ENCODE data around the gene PACSIN1. TPM values are rescaled to one million over a fixed set of nuclear protein-coding genes. Genes with fewer than 3 reads are reported as not detected.

The PACSIN1 gene
- total RNA-seq, 4 donors from 2014 or later, result 1.2 TPM; not detected in 2

DNA sequence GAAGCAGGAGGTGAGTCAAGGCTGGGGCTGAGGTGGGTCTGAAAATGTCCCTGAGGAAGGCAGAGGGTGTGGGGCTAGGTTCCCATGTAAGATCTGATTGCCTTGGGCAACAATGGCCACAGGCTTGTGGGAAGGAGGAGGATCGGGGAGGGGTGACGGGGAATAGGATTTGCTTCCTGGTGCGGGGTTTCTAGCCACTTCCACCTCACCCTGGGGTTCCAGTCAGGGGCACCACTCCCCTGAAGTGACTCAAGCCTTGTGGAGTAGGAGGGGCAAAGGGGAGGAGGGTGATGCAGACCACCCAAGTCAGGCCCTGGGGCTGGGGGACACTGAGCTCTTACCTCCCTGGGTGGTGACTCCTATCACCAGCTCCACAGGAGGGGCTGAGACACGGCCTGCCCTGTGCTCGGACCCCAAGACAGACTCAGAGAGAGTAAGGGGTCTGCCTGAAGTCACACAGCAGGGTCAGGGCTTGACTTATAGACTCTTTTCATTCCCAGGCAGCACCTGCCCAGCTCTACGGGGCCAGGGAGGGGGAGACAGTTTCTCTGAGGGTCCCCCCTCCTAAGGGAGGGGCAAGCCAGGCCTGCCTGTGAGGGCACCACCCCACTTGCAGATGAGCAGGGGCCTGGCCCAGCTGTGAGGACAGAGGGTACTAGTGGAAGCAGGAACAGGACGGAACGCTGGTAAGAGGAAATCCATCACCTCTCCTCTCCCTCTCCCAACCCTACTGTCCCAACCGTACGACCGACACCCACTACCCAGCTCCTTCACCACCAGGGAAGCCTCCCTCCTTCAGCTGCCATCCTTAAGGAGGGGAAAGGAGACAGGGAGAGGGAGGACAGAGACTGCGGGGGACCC lies 102.7 kb downstream of the PACSIN1 start:
- TF ChIP-seq, protein P1, sequence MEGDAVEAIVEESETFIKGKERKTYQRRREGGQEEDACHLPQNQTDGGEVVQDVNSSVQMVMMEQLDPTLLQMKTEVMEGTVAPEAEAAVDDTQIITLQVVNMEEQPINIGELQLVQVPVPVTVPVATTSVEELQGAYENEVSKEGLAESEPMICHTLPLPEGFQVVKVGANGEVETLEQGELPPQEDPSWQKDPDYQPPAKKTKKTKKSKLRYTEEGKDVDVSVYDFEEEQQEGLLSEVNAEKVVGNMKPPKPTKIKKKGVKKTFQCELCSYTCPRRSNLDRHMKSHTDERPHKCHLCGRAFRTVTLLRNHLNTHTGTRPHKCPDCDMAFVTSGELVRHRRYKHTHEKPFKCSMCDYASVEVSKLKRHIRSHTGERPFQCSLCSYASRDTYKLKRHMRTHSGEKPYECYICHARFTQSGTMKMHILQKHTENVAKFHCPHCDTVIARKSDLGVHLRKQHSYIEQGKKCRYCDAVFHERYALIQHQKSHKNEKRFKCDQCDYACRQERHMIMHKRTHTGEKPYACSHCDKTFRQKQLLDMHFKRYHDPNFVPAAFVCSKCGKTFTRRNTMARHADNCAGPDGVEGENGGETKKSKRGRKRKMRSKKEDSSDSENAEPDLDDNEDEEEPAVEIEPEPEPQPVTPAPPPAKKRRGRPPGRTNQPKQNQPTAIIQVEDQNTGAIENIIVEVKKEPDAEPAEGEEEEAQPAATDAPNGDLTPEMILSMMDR (IDR thresholded peaks at IDR 0.05), result no peak
- no peak for TF ChIP-seq POLR2AphosphoS5 (IDR thresholded peaks at IDR 0.05)
- no peak for TF ChIP-seq POLR2A (IDR thresholded peaks at IDR 0.05)
- no peak for TF ChIP-seq EP300 (IDR thresholded peaks at IDR 0.05)

DNA sequence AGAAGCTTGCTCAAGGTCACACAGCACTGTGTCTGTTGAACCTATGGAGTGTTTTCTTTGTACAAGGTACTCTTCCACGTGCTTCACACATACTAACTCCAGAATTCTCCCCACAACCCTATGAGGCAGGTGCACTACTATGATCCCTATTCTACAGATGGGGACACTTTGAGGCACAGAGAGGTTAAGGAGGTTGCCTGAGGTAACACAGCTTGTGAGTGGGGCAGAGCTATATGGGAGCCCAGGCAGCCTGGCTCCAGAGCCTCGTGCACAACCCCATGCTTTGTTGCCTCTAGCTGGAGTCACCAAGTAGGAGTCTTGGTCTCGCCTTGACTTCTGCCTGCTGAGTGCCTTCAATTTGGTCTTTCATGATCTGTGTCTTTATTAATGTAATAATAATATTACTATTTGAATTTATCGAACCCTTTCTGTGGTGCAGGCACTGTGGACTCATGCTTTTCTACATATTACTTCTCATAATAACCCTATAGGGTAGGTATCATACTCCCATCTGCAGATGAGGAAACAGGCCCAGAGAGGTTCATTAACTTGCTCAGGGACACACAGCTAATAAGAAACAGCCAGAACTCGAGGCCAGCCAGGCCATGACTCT lies 103.6 kb downstream of the PACSIN1 start:
- H3K27me3 ChIP-seq, result peaks cover 78% of the 10 kb centered on the region
- 80 to 90% methylated on average over 1 to 3 of the region's 5 CpGs for WGBS, 2 donors (ENCODE audit: low coverage in 1 of 2)
- H3K4me3 ChIP-seq, result no peak overlapping the region
- no peak for ATAC-seq
- H3K4me1 ChIP-seq, result no peaks in the 10 kb centered on the region
- no peak for TF ChIP-seq POLR2AphosphoS5 (IDR thresholded peaks at IDR 0.05)
- TF ChIP-seq EP300 (IDR thresholded peaks at IDR 0.05), result no peak
- no peak for TF ChIP-seq POLR2A (IDR thresholded peaks at IDR 0.05)
- TF ChIP-seq, protein P1 (IDR thresholded peaks at IDR 0.05), result no peak
- no peaks in the 10 kb centered on the region for H3K36me3 ChIP-seq
- no peaks in the 10 kb centered on the region for H3K9me3 ChIP-seq
- H3K27ac ChIP-seq, result no peak overlapping the region

More for the DNA sequence above, 102.7 kb downstream of the PACSIN1 start:
- Histone ChIP-seq H3K27ac (no peak overlapping the region), H3K4me1 (no peaks in the 10 kb centered on the region), H3K9me3 (no peaks in the 10 kb centered on the region), H3K27me3 (peaks cover 87% of the 10 kb centered on the region), H3K36me3 (no peaks in the 10 kb centered on the region), H3K4me3 (no peak overlapping the region)
- 40 to 69% methylated on average over 1 to 5 of the region's 12 CpGs for WGBS, 2 donors (ENCODE audit: low coverage in 1 of 2)
- no peak for ATAC-seq

DNA sequence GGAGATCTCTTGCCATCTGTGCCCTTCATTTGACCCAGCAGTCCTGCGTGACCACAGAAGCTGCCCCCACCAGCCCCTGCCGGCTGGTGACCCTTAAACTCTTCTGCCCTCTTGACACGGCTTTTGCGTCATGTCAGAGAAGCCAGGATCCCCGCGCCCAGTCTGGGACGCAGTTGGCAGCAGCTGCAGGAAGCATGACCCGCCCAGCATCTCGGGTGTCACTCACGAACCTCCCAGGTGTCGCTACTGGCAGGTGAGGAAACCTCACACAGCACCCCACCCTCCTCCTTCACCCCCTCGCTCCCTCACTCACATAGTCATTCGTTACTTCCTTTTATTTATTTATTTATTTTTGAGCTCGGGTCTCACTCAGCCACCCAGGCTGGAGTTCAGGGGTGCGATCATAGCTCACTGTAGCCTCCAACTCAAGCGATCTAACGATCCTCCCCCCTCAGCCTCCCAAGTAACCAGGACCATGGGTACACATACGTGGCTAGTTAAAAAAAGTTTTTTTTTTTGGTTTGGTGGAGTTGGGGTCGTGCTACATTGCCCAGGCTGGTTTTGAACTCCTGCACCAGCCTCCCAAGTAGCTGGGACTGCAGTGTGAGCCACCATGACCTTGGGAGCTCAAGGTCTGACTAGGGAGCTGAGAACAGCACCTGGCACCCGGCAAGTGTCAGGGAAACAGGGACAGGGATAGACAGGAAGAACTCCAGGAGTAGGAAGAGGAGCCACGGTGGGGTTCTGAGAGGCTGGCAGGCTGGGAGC lies 104.4 kb downstream of the PACSIN1 start:
- WGBS, 2 donors (ENCODE audit: low coverage in 1 of 2), result 66 to 76% methylated on average over 9 to 13 of the region's 21 CpGs
- ATAC-seq, result no peak
- Histone ChIP-seq H3K9me3 (no peaks in the 10 kb centered on the region), H3K36me3 (no peaks in the 10 kb centered on the region), H3K4me3 (no peak overlapping the region), H3K27me3 (peaks cover 71% of the 10 kb centered on the region), H3K27ac (no peak overlapping the region), H3K4me1 (no peaks in the 10 kb centered on the region)
- TF ChIP-seq EP300 (IDR thresholded peaks at IDR 0.05) (no peak), POLR2AphosphoS5 (IDR thresholded peaks at IDR 0.05) (no peak), POLR2A (IDR thresholded peaks at IDR 0.05) (no peak)
- TF ChIP-seq, protein P1 (IDR thresholded peaks at IDR 0.05), result no peak

DNA sequence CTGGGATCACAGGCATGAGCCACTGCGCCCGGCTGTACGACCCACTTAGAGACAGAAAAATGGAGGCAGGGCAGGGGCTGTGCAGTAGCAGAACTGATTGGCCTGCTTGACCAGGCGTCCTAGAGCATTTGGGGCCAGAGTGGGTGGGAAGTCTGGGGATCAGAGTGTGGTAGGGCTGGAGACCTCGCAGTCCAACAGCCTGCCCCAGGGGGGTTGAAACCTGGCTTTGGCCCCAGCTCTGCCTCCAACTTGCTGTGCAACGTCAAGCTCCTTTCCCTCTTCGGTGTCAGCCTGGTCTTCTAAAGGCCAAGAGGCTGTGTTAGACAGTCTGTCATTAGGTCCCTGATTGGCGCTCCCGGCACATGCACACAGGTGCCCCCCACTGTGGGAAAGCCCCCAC lies 105.5 kb downstream of the PACSIN1 start:
- Histone ChIP-seq H3K9me3 (no peaks in the 10 kb centered on the region), H3K4me1 (no peaks in the 10 kb centered on the region), H3K27ac (no peak overlapping the region), H3K4me3 (no peak overlapping the region), H3K36me3 (no peaks in the 10 kb centered on the region), H3K27me3 (peaks cover 64% of the 10 kb centered on the region)
- TF ChIP-seq EP300 (IDR thresholded peaks at IDR 0.05) (no peak), POLR2A (IDR thresholded peaks at IDR 0.05) (no peak), POLR2AphosphoS5 (IDR thresholded peaks at IDR 0.05) (no peak)
- TF ChIP-seq, protein P1 (IDR thresholded peaks at IDR 0.05), result no peak
- WGBS, 2 donors (ENCODE audit: low coverage in 1 of 2), result 47 to 70% methylated on average over 2 to 8 of the region's 9 CpGs
- no peak for ATAC-seq
